Activated T-helper 1 cell treated with anti-CD3 and anti-CD28 coated beads, Interleukin-12 subunit alpha, Interleukin-12 subunit beta, Interleukin-2, Interleukin-4 antibody, amounts not matched to agents 30 ng/mL and 10 ng/mL and 1 ng/mL, durations not matched to agents 14 hours and 24 hours and 36 hours (primary cell): ENCODE measurements around the gene LANCL2. TPM values are rescaled to one million over a fixed set of nuclear protein-coding genes. Genes with fewer than 3 reads are reported as not detected.

ENCODE experiments used
- DNase-seq: peaks from one replicate; pipeline ENCODE4 v3.0.0; 2021; ENCODE audit warnings: low spot score
- H3K27ac Mint-ChIP-seq: one replicate; pipeline ENCODE4 v1.8.0; 2021; ENCODE audit warnings: mild to moderate bottlenecking, mixed read lengths
- H3K27me3 Mint-ChIP-seq: one replicate; pipeline ENCODE4 v1.8.0; 2022; ENCODE audit warnings: mild to moderate bottlenecking, moderate library complexity, mixed read lengths; ENCODE audit not compliant: insufficient read depth
- H3K36me3 Mint-ChIP-seq: one replicate; pipeline ENCODE4 v1.8.0; 2021; ENCODE audit warnings: low read depth, mixed read lengths
- H3K4me1 Mint-ChIP-seq: one replicate; pipeline ENCODE4 v1.8.0; 2021; ENCODE audit warnings: low read depth, mixed read lengths
- H3K4me3 Mint-ChIP-seq: one replicate; pipeline ENCODE4 v1.8.0; 2021; ENCODE audit warnings: mild to moderate bottlenecking, moderate library complexity, mixed read lengths
- H3K9me3 Mint-ChIP-seq: one replicate; pipeline ENCODE4 v1.8.0; 2021; ENCODE audit warnings: mixed read lengths
- intact Hi-C: fragments of 100-400 bp; cut with micrococcal nuclease; formaldehyde crosslinking; loops from one replicate; pipeline ENCODE4 v1.15.1; 2024
- total RNA-seq: library from RNA; stranded (reverse); gene quantifications from 2 replicates; pipeline ENCODE4 v1.2.3, GENCODE V29; 2022

LANCL2 gene
- total RNA-seq, 1 donor from 2014 or later, result 11.0 TPM

- Mint-ChIP-seq H3K27me3 (no peaks in the 10 kb centered on the region), H3K27ac (no peak overlapping the region), H3K4me3 (no peak overlapping the region), H3K4me1 (peaks cover 11% of the 10 kb centered on the region), H3K9me3 (no peaks in the 10 kb centered on the region), H3K36me3 (peaks cover 5% of the 10 kb centered on the region)
- DNase-seq, result no peak
- intact Hi-C loops, result no loop called here
Measured at GRCh38 chr7:55423277-55423711, 58.2 kb downstream of the LANCL2 start.

DNA sequence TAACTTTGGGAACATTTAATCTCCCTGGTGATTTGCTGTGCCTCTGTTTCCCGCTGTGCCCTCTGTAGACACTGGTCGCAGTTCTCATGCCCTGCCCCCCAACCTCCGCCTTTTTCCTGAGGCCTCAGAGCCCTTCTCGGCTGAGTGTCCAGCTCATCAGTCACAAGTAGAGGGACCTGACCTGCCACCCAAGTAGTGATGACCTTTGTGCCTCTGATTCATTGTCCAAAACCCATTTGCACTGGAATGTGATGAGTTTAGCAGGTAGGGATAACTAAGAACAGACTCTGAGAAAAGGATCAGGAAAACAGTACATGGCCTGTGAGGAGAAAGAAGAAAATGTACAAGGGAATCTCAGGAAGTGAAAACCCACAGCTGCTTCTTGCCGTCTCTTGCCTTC lies 58.8 kb downstream of the LANCL2 start:
- no peaks in the 10 kb centered on the region for H3K9me3 Mint-ChIP-seq
- peaks cover 11% of the 10 kb centered on the region for H3K4me1 Mint-ChIP-seq
- no peak overlapping the region for H3K4me3 Mint-ChIP-seq
- intact Hi-C loops, result no loop called here
- H3K36me3 Mint-ChIP-seq, result peaks cover 5% of the 10 kb centered on the region
- no peak for DNase-seq
- H3K27ac Mint-ChIP-seq, result no peak overlapping the region
- no peaks in the 10 kb centered on the region for H3K27me3 Mint-ChIP-seq

GRCh38 chr7:55425141-55425752 lies 60.1 kb downstream of the LANCL2 start:
- H3K4me1 Mint-ChIP-seq, result peaks cover 11% of the 10 kb centered on the region
- no peak overlapping the region for H3K4me3 Mint-ChIP-seq
- intact Hi-C loops, result no loop called here

DNA sequence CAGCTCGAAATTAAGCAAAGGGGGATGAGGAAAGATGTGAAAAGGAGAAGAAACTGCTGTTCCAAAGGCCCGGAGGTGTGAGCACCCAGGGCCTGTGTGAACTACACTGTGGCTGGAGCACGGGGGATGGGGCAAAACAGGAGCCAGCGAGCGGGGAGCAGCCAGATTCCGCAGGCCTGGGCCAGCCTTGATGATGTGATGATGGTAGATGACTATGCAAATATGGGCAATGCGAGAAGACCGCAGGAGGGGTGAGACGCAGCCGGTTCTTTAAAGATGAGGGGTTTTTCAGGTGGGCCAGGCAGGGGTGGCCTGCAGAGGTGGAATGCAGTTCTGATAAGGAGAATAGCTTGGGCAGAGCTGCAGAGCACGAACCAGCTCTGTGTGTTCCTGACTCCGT lies 61.5 kb downstream of the LANCL2 start:
- Mint-ChIP-seq H3K4me3 (no peak overlapping the region), H3K9me3 (no peaks in the 10 kb centered on the region), H3K4me1 (peaks cover 11% of the 10 kb centered on the region), H3K27ac (peak overlapping the region; percentile 12), H3K36me3 (peaks cover 5% of the 10 kb centered on the region), H3K27me3 (no peaks in the 10 kb centered on the region)
- intact Hi-C loops, result no loop called here
- DNase-seq, result no peak

More at GRCh38 chr7:55425141-55425752, 60.1 kb downstream of the LANCL2 start:
- H3K36me3 Mint-ChIP-seq, result peaks cover 5% of the 10 kb centered on the region
- H3K27ac Mint-ChIP-seq, result no peak overlapping the region
- no peaks in the 10 kb centered on the region for H3K9me3 Mint-ChIP-seq
- H3K27me3 Mint-ChIP-seq, result no peaks in the 10 kb centered on the region
- DNase-seq, result no peak

DNA sequence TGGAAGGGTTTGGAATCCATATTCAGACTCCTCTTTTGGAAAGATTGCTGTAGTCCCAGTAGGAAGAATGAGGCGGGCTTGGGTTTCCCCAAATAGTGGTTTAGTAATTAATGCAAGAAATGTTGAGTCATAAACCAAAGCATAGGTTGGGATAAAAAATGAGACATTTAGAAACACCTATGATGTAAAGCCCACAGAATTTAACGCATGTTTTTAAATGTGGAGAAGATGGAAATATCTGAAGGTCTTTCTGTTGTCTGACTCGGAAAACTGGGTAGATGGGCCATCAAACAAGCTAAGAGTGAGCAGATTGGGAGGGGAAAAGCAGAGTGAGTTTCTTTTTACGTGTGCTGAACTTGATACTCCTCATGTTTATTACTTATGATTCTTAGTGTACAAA lies 62.2 kb downstream of the LANCL2 start:
- Mint-ChIP-seq H3K9me3 (no peaks in the 10 kb centered on the region), H3K27ac (peak overlapping the region; percentile 9), H3K4me1 (peaks cover 14% of the 10 kb centered on the region), H3K4me3 (no peak overlapping the region), H3K36me3 (peaks cover 5% of the 10 kb centered on the region), H3K27me3 (no peaks in the 10 kb centered on the region)
- DNase-seq, result no peak
- intact Hi-C loops, result no loop called here

DNA sequence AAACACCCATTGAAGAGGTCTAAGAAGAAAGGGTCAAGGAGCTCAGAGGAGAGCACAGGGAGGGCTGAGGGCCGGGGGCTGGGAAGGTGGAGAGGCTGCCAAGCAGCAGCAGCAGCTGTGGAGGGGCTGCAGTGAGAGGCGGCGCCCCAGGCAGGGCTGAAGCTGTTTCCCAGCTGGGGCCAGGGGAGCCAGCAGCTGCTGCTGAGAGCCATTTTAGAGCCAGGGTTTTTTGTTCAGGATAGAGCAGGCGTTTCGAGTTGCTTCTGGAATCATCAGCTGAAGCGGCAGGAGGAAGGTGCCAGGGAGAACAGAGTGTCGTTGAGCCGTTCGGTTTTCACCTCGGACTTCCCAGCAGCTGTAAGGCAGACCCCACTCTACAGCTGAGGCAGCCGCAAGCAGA lies 62.7 kb downstream of the LANCL2 start:
- Mint-ChIP-seq H3K4me3 (no peak overlapping the region), H3K9me3 (no peaks in the 10 kb centered on the region), H3K36me3 (peaks cover 5% of the 10 kb centered on the region), H3K27me3 (no peaks in the 10 kb centered on the region), H3K4me1 (peaks cover 18% of the 10 kb centered on the region), H3K27ac (peak overlapping the region; percentile 9)
- no peak for DNase-seq
- intact Hi-C loops, result no loop called here

DNA sequence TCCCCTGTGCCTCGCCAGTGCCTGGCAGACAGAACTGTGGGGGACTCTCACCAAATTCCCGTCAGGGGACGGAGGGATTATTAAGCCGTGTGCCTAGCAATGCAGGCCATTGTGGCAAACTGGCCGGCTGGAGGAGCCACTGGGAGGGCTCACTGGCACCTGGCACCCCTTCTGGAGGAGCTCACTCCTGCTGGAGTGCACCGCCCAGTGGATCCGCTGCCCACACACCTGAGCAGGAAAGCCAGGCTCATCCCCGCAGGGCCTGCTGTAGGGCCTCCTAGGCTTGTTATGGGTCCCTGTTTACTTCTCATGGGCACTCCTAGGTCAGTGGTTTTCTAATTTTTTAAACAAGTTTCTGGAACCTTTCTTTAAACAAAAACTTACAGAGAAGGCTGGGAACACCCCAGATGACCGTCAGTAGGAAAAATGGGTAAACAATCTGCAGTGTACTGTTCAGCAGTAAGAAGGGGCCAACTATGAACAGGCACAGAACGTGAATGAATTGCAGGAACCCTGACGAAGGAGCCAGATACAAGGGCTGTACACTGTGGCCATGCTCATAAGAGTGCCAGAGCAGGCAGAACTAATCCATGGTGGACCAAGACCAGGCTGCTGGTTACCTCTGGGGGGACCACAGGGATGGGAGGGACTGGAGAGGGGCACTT lies 64.8 kb downstream of the LANCL2 start:
- DNase-seq, result no peak
- intact Hi-C loops, result loop anchor here (5.0 to 10.0 kb wide), 3 partner anchors 52 to 535 kb away; partner anchors contain the start of gene NIPSNAP2

DNA sequence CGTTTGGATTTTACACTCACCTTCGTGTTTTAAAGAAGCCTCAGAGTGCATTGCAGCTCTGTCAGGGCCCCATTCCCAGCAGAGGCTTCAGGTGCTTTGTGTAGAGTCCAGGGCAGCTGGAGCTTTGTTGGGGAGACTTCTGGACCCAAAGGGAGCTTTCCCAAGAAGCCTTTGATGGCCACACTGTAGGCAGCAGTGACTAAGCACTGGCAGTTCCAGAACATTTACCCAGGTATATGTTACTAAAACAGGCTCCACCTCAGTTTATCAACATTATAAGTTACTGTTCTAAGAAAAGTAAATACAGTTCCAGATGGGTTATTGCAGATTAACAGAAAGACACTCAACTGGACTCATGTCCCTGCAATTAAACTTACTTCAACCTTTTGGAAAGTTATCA lies 66.8 kb downstream of the LANCL2 start:
- Mint-ChIP-seq H3K27me3 (no peaks in the 10 kb centered on the region), H3K4me1 (peaks cover 32% of the 10 kb centered on the region), H3K9me3 (no peaks in the 10 kb centered on the region), H3K4me3 (no peak overlapping the region), H3K36me3 (no peaks in the 10 kb centered on the region), H3K27ac (no peak overlapping the region)
- DNase-seq, result no peak
- intact Hi-C loops, result loop anchor here (5.0 to 10.0 kb wide), 3 partner anchors 50 to 533 kb away; partner anchors contain the start of gene NIPSNAP2

More for the DNA sequence above, 64.8 kb downstream of the LANCL2 start:
- no peaks in the 10 kb centered on the region for H3K27me3 Mint-ChIP-seq
- no peaks in the 10 kb centered on the region for H3K9me3 Mint-ChIP-seq
- H3K27ac Mint-ChIP-seq, result no peak overlapping the region
- peaks cover 5% of the 10 kb centered on the region for H3K36me3 Mint-ChIP-seq
- no peak overlapping the region for H3K4me3 Mint-ChIP-seq
- H3K4me1 Mint-ChIP-seq, result peaks cover 33% of the 10 kb centered on the region

- intact Hi-C loops, result loop anchor here (5.0 to 10.0 kb wide), 3 partner anchors 50 to 532 kb away; partner anchors contain the start of gene NIPSNAP2
- Mint-ChIP-seq H3K36me3 (no peaks in the 10 kb centered on the region), H3K27ac (peak overlapping the region; percentile 27), H3K4me1 (peaks cover 32% of the 10 kb centered on the region), H3K9me3 (no peaks in the 10 kb centered on the region), H3K4me3 (no peak overlapping the region), H3K27me3 (no peaks in the 10 kb centered on the region)
- DNase-seq, result no peak
Measured at GRCh38 chr7:55432506-55432905, 67.4 kb downstream of the LANCL2 start.

- intact Hi-C loops, result loop anchor here (1.0 to 10.0 kb wide), 5 partner anchors 49 to 532 kb away; partner anchors contain the start of gene NIPSNAP2
- H3K9me3 Mint-ChIP-seq, result no peaks in the 10 kb centered on the region
- no peak for DNase-seq
Measured at GRCh38 chr7:55432939-55433784, 68.0 kb downstream of the LANCL2 start.

GRCh38 chr7:55435466-55435865 lies 70.3 kb downstream of the LANCL2 start:
- no peak for DNase-seq
- Mint-ChIP-seq H3K27me3 (no peaks in the 10 kb centered on the region), H3K27ac (no peak overlapping the region), H3K36me3 (no peaks in the 10 kb centered on the region), H3K9me3 (no peaks in the 10 kb centered on the region), H3K4me3 (no peak overlapping the region), H3K4me1 (peaks cover 54% of the 10 kb centered on the region)
- intact Hi-C loops, result loop anchor here (10.0 kb wide), 1 partner anchor 529 kb away; the partner anchor contains the start of gene NIPSNAP2

More at GRCh38 chr7:55432939-55433784, 68.0 kb downstream of the LANCL2 start:
- Mint-ChIP-seq H3K27ac (peak overlapping the region; percentile 27), H3K4me3 (no peak overlapping the region), H3K27me3 (no peaks in the 10 kb centered on the region), H3K36me3 (no peaks in the 10 kb centered on the region), H3K4me1 (peaks cover 34% of the 10 kb centered on the region)

GRCh38 chr7:55436457-55436856 lies 71.3 kb downstream of the LANCL2 start:
- peaks cover 54% of the 10 kb centered on the region for H3K4me1 Mint-ChIP-seq
- H3K36me3 Mint-ChIP-seq, result no peaks in the 10 kb centered on the region
- no peaks in the 10 kb centered on the region for H3K27me3 Mint-ChIP-seq
- intact Hi-C loops, result loop anchor here (10.0 kb wide), 1 partner anchor 528 kb away; the partner anchor contains the start of gene NIPSNAP2
- no peak overlapping the region for H3K4me3 Mint-ChIP-seq
- H3K27ac Mint-ChIP-seq, result no peak overlapping the region
- DNase-seq, result no peak
- H3K9me3 Mint-ChIP-seq, result no peaks in the 10 kb centered on the region
